HG03139 (cell line): ENCODE data around the gene PSMC5.
"Not testable (repeated sequence)": the region's sequence is repeated elsewhere in the genome, so short reads cannot be mapped to it uniquely, and the experiment has no call there.

Source experiments
- ATAC-seq: cut with Tn5 transposase; IDR thresholded peaks from one replicate; pipeline ENCODE4 v1.9.1; 2021; ENCODE audit not compliant: unreplicated experiment

The PSMC5 gene

DNA sequence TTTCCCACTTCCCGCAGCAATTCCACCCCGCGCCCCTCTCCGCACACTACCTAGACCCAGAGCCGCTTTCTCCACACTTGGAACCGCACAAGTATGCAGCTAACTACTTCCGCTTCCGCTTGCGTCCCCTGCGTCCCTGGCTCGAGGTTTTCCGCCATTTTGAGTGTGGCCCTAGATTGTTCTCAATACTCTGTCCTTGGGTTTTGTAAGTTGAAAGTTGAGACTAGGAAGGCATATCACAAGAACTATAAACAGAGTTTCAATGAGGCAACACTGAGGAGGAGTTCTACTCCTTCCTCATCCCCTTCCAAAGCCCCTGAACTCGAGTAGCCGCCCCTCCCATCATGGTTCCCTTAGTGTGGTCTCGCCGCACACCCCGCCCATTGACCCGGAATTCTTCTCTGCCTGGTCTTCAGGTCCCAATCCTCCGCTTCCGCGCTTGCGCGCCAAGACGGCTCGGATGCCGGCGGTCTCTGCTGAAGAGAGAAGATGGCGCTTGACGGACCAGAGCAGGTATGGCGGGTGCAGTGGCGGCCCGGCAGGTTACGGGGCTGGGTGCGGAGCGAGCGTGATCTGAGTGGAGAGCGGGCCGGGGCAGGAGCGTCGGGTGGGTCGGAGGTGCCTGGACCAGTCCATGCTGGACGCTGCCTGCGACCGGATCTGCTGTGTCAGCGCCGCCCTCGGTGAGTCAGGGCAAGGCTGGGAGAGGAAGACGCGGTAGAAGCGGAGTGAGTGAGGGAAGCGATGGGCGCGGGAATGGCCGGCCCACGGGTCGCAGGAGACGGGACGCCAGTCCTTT lies at the start of gene PSMC5, which contains the start of gene FTSJ3:
TSS of gene PSMC5 (plus strand) at position 430 of the 799 bp plus-strand sequence. CDS start at position 490, 60 bp downstream.
TSS of gene FTSJ3 (minus strand) at position 662 of the 799 bp plus-strand sequence. CDS start 761 bp downstream, outside the sequence.
- ATAC-seq, result peak; percentile 82

- no peak for ATAC-seq
These were observed 46.7 kb upstream of the PSMC5 start for GRCh38 chr17:63780507-63780906.

- no peak for ATAC-seq
These were observed 46.3 kb upstream of the PSMC5 start for GRCh38 chr17:63780928-63781327.

DNA sequence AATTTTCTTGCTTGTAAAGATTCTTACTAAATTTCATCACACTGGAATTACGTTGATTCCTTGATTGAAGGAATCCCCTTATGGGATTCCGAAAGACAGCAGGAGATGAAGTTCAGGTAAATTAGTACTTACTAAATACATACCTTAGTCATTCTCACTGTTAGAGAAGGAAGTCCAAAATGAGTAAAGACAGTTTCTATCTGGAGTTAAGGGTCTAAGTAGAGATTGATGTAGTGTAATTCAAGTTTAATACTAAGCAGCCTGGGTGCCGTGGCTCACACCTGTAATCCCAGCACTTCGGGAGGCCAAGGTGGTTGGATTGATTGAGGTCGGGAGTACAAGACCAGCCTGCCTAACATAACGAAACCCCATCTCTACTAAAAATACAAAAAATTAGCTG lies 43.7 kb upstream of the PSMC5 start:
- no peak for ATAC-seq

- no peak for ATAC-seq
These were observed 41.7 kb upstream of the PSMC5 start for GRCh38 chr17:63785556-63785955.

DNA sequence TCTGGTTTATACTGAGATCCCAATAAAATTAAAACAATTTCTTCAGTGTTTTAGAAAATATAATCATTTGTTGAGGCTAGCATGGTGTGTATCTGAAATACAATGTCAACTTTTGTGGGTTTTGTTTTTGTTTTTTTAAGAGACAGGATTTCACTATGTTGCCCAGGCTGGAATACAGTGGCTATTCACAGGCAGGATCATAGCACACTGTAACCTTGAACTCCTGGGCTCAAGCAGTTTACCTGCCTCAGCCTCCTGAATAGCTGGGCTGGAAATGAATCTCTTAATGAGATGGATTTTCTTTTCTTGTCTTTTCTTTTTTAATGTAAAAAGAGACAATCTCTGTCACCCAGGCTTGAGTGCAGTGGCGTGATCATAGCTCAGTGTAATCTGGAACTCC lies 41.1 kb upstream of the PSMC5 start:
- ATAC-seq, result no peak

GRCh38 chr17:63786971-63787711 lies 40.1 kb upstream of the PSMC5 start:
- no peak for ATAC-seq

DNA sequence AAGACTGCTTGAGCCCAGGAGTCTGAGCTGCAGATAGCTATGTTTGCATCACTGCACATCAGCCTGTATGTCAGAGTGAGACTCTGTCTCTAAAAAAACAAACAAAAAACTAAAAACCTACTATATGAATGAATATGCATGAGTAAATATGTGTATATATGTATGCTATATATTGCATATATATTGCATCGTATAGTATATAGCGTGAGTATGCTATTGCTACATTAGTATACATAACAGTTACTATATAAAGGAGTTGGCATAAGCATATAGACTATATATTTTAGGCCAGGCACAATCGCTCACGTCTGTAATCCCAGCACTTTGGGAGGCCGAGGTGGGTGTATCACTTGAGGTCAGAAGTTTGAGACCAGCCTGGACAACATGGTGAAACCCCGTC lies 37.2 kb upstream of the PSMC5 start:
- ATAC-seq, result no peak

DNA sequence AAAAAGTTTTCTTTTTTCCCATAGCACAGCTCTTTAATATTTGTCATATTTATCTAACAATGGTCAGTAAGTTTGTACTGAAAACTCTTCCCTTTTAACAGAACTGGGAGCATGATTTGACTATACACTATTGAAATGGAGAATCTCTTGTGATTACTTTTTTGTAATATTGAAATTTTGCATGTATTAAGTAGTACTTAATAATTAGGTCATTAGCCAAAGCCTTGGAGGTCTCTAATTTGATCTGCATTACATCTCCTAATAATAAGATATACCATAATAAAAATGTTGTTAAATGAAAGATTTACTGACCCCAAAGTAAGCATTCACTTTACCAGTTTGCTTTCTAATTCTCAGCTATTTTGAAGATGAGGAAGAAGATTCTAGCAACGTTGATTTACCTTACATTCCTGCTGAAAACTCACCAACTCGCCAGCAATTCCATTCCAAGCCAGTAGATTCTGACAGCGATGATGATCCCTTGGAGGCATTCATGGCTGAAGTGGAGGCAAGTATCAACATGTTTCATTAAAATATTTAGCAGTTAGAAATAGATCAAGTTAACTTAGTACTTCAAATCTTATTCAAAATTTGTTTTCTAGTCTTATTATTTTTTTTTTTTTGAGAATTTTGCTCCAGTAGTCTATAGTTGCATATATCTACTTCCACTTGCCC lies 35.0 kb upstream of the PSMC5 start:
- no peak for ATAC-seq

DNA sequence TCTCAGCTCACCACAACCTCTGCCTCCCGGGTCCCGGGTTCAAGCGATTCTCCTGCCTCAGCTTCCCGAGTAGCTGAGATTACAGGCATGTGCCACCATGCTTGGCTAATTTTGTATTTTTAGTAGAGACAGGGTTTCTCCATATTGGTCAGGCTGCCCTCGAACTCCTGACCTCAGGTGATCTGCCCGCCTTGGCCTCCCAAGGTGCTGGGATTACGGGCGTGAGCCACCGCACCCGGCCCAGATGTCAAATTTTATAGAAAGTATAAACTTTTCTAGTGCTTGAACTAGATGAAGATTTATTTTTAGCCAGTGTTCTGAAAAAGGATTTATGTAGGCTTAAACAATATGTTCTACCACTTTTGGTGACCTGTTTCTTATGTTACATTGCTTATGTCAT lies 30.9 kb upstream of the PSMC5 start:
- not testable (repeated sequence) for ATAC-seq

DNA sequence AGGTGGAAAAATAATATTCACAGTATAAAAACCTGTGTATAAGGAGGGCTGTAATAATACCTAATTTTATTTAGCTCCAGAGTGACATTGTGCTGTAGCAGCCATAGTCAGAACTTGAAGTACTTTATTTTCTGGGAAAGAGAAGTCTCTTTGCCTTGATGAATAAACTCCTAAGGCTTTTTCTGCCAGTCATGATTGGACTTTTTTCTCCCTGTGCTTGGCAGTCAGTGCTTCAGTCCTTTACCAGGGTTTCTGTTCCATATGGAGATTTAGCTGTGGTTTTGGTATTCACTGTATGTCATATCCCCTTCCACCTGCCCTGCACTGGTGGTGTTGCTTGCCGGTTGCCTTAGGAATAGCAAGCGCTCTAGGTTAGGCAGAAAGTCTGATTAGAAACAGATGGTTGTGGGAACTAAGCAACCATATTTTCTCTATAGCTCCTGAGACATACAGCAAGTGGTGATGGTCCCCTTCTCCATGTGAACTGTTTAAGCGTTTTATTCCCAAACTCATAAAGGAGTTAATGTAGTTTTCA lies 28.6 kb upstream of the PSMC5 start:
- no peak for ATAC-seq

GRCh38 chr17:63800783-63801182 lies 26.4 kb upstream of the PSMC5 start:
- no peak for ATAC-seq

DNA sequence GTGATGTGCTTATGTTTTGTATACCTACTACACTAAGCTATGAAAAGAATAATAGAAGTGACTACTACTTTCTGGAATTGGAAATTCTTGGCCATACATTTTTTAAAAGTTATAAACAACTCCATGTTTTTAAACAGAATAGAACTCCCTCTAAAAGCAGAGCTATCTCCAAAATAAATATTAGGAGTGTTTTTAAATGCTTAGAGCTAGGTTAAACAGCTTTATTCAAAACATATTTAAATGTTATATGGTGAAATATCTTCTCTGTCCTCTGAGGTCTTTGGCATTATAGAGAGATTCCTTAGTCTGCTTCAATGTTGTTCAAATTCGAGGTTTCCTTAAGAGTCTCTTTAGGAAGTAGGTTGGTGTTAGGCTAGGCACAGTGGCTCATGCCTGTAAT lies 22.9 kb upstream of the PSMC5 start:
- ATAC-seq, result no peak

DNA sequence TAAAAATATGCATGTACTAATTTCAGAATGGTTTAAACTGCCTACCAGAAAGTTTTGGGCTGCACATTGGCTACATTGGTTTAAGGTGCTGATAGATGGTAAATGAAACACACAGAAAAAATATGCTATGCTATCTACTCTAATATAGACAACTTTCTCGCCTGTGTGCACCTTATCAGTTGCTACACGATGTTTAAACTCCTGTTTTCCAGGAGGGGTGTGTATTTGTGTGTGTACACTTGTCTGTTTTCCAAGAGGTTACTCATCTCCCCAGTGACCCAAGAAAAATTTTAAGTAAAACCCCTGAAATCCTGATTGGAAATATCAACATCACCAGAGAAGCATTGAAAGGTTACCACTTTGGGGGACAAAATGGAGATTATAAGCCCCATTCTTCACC lies 21.6 kb upstream of the PSMC5 start:
- no peak for ATAC-seq

GRCh38 chr17:63809970-63810369 lies 17.3 kb upstream of the PSMC5 start:
- no peak for ATAC-seq

DNA sequence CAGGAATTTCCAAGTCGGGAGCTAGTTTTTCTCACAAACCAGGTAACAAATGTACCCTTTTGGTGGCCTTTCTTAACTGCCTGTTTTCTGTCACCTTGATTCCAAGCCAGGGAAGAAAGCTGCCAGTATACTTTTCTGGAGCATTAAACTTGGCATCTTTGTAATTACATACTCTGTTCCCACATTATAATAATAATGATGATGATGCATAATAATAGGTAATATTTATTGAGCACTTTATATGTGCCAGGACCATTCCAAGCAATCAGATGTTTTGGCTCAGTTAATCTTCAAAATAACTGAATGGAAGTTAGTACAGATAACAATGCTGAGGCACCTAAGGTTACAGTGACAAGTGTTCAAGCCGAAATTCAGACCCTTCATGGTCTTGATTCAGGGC lies 11.1 kb upstream of the PSMC5 start:
- ATAC-seq, result no peak

- ATAC-seq, result no peak
These were observed 10.6 kb upstream of the PSMC5 start for GRCh38 chr17:63816669-63817068.

DNA sequence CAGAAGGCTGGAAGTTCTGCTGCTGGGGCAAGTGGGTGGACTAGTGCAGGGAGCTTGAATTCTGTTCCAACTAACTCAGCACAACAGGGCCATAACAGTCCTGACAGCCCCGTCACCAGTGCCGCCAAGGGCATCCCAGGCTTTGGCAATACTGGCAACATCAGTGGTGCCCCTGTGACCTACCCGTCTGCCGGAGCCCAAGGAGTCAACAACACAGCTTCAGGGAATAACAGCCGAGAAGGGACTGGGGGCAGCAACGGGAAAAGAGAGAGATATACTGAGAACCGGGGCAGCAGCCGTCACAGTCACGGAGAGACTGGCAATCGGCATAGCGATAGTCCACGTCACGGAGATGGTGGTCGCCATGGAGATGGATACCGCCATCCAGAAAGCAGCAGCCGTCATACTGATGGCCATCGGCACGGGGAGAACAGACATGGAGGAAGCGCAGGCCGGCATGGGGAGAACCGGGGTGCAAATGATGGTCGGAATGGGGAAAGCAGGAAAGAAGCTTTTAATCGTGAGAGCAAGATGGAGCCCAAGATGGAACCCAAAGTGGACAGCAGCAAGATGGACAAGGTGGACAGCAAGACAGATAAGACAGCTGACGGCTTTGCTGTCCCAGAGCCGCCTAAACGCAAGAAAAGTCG lies 9.4 kb upstream of the PSMC5 start:
- no peak for ATAC-seq

GRCh38 chr17:63819131-63819530 lies 8.1 kb upstream of the PSMC5 start:
- ATAC-seq, result no peak

- no peak for ATAC-seq
These were observed 7.4 kb upstream of the PSMC5 start for GRCh38 chr17:63819585-63820537.
